Hepatocyte (in vitro differentiated cells): ENCODE data around the gene BUD23.
"Not testable (repeated sequence)": the region's sequence is repeated elsewhere in the genome, so short reads cannot be mapped to it uniquely, and the experiment has no call there.

Experiments
- CTCF ChIP-seq: fragments of 200-600 bp; sonication (generic); IDR thresholded peaks from 2 replicates; pipeline ENCODE4 v1.5.1; 2016; ENCODE audit warnings: antibody characterized with exemption, mild to moderate bottlenecking; ENCODE audit not compliant: poor library complexity
- EZH2phosphoT487 ChIP-seq: fragments of 200-600 bp; sonication (generic); IDR thresholded peaks from one replicate; pipeline ENCODE4 v1.6.1; 2018; ENCODE audit warnings: antibody characterized with exemption, mild to moderate bottlenecking, low read depth, moderate library complexity; ENCODE audit not compliant: unreplicated experiment, severe bottlenecking

GRCh38 chr7:73660594-73660993 lies 22.8 kb upstream of the BUD23 start:
- not testable (repeated sequence) for TF ChIP-seq EZH2phosphoT487, CTCF
